ENCODE results near the gene SGF29.
"Not testable (repeated sequence)": the region's sequence is repeated elsewhere in the genome, so short reads cannot be mapped to it uniquely, and the experiment has no call there.

DNA sequence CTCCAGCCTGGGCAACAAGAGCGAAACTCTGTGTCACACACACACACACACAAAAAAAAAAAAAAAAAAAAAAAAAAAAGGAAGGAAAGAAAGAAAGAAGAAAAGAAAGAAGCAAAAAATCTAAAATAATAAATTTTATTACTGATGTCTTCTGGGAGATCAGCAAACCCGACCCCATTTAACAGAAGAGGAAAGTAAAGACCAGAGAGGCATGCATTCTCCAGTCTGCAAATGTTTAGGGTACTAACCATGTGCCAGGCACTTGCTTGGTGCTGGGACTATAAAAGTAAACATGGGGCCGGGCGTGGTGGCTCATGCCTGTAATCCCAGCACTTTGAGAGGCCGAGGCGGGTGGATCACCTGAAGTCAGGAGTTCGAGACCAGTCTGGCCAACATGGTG, 7.8 kb upstream of the SGF29 start:
- TF ChIP-seq, protein P1, sequence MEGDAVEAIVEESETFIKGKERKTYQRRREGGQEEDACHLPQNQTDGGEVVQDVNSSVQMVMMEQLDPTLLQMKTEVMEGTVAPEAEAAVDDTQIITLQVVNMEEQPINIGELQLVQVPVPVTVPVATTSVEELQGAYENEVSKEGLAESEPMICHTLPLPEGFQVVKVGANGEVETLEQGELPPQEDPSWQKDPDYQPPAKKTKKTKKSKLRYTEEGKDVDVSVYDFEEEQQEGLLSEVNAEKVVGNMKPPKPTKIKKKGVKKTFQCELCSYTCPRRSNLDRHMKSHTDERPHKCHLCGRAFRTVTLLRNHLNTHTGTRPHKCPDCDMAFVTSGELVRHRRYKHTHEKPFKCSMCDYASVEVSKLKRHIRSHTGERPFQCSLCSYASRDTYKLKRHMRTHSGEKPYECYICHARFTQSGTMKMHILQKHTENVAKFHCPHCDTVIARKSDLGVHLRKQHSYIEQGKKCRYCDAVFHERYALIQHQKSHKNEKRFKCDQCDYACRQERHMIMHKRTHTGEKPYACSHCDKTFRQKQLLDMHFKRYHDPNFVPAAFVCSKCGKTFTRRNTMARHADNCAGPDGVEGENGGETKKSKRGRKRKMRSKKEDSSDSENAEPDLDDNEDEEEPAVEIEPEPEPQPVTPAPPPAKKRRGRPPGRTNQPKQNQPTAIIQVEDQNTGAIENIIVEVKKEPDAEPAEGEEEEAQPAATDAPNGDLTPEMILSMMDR (conservative IDR thresholded peaks at IDR 0.05; ENCODE audit: low read depth, low read length) = not testable (repeated sequence)
- TF ChIP-seq FOS (IDR thresholded peaks at IDR 0.05; ENCODE audit: low read depth, low read length); SMC3 (IDR thresholded peaks at IDR 0.05; ENCODE audit: low read depth, low read length); MXI1 (IDR thresholded peaks at IDR 0.05; ENCODE audit: borderline replicate concordance, low read depth, low read length); POLR2A (IDR thresholded peaks at IDR 0.05; ENCODE audit: low read depth, low read length); CEBPB (IDR thresholded peaks at IDR 0.05; ENCODE audit: low read depth, low read length); RFX5 (IDR thresholded peaks at IDR 0.05; ENCODE audit: low read depth, low read length); CHD1 (IDR thresholded peaks at IDR 0.05; ENCODE audit: low read depth, low read length); RAD21 (IDR thresholded peaks at IDR 0.05; ENCODE audit: low read length); RCOR1 (IDR thresholded peaks at IDR 0.05; ENCODE audit: insufficient replicate concordance, low read length); MAZ (IDR thresholded peaks at IDR 0.05; ENCODE audit: borderline replicate concordance, low read depth, low read length); NFE2L2 (IDR thresholded peaks at IDR 0.05; ENCODE audit: low read depth, low read length): not testable (repeated sequence)
- TF ChIP-seq, protein P2, sequence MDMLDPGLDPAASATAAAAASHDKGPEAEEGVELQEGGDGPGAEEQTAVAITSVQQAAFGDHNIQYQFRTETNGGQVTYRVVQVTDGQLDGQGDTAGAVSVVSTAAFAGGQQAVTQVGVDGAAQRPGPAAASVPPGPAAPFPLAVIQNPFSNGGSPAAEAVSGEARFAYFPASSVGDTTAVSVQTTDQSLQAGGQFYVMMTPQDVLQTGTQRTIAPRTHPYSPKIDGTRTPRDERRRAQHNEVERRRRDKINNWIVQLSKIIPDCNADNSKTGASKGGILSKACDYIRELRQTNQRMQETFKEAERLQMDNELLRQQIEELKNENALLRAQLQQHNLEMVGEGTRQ (IDR thresholded peaks at IDR 0.05; ENCODE audit: low read depth, low read length) = not testable (repeated sequence)
- TF ChIP-seq, protein P3, sequence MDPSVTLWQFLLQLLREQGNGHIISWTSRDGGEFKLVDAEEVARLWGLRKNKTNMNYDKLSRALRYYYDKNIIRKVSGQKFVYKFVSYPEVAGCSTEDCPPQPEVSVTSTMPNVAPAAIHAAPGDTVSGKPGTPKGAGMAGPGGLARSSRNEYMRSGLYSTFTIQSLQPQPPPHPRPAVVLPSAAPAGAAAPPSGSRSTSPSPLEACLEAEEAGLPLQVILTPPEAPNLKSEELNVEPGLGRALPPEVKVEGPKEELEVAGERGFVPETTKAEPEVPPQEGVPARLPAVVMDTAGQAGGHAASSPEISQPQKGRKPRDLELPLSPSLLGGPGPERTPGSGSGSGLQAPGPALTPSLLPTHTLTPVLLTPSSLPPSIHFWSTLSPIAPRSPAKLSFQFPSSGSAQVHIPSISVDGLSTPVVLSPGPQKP (IDR thresholded peaks at IDR 0.05; ENCODE audit: borderline replicate concordance, low read depth, low read length) = not testable (repeated sequence)

Measured in IMR-90 (cell line).